CD14-positive monocyte (primary cell): ENCODE results near the gene MRPS14. TPM values are rescaled to one million over a fixed set of nuclear protein-coding genes. Genes with fewer than 3 reads are reported as not detected.

Experiments used
- DNase-seq, 3 donors: peaks; one replicate each; pipeline ENCODE4 v3.0.0-alpha.2; 2011 to 2022
- H2AFZ ChIP-seq: 2 replicates; pipeline ENCODE4 v1.6.0; 2012; ENCODE audit warnings: mild to moderate bottlenecking, low read depth, low read length, inconsistent platforms; ENCODE audit not compliant: insufficient read depth, poor library complexity, severe bottlenecking
- H3K27ac ChIP-seq, 2 donors: 1 replicate in 1 of 2; 2 replicates in 1 of 2; pipeline ENCODE4 v1.5.1; 2012 to 2013; ENCODE audit warnings: low read length in 2 of 2, control low read depth in 1 of 2, inconsistent platforms in 1 of 2, low read depth in 1 of 2, mild to moderate bottlenecking in 1 of 2
- H3K27me3 ChIP-seq, 2 donors: one replicate each; pipeline versions ENCODE4 v1.6.0 to v1.6.1; 2011 to 2013; ENCODE audit warnings: low read length in 2 of 2; ENCODE audit not compliant: control insufficient read depth in 2 of 2, insufficient read depth in 2 of 2
- H3K36me3 ChIP-seq, 2 donors: replicated peaks in 1 of 2; 1 replicate in 1 of 2; 2 replicates in 1 of 2; pipeline versions ENCODE4 v1.5.1 to v1.6.1; 2012 to 2013; ENCODE audit warnings: low read length in 2 of 2, control low read depth in 1 of 2, inconsistent platforms in 1 of 2, mild to moderate bottlenecking in 1 of 2; ENCODE audit not compliant: insufficient read depth in 2 of 2, control insufficient read depth in 1 of 2
- H3K4me1 ChIP-seq, 2 donors: 1 replicate in 1 of 2; 2 replicates in 1 of 2; pipeline versions ENCODE4 v1.5.1 to v1.6.1; 2012 to 2013; ENCODE audit warnings: low read length in 2 of 2, control low read depth in 1 of 2, inconsistent platforms in 1 of 2, mild to moderate bottlenecking in 1 of 2, moderate library complexity in 1 of 2; ENCODE audit not compliant: insufficient read depth in 2 of 2, control insufficient read depth in 1 of 2
- H3K4me2 ChIP-seq: replicated peaks from 2 replicates; pipeline ENCODE3; 2012; ENCODE audit warnings: low read length, moderate library complexity, mild to moderate bottlenecking; ENCODE audit not compliant: poor library complexity, severe bottlenecking; ENCODE audit errors: extremely low read depth
- H3K4me3 ChIP-seq, 3 experiments: fragments of 200-600 bp in 1 of 3; sonication (generic) in 1 of 3; replicated peaks in 1 of 3; 1 replicate in 2 of 3; 2 replicates in 1 of 3; pipeline ENCODE4 v1.5.1; 2011 to 2013; ENCODE audit warnings: low read length in 3 of 3, mild to moderate bottlenecking in 3 of 3, control low read depth in 2 of 3, low read depth in 2 of 3, inconsistent platforms in 1 of 3, moderate library complexity in 1 of 3
- H3K79me2 ChIP-seq: 2 replicates; pipeline ENCODE4 v1.6.0; 2012; ENCODE audit warnings: mild to moderate bottlenecking, control low read depth, inconsistent platforms, low read length, moderate library complexity; ENCODE audit not compliant: insufficient read depth
- H3K9ac ChIP-seq: 2 replicates; pipeline ENCODE4 v1.6.0; 2017; ENCODE audit warnings: low read length, mild to moderate bottlenecking; ENCODE audit not compliant: insufficient read depth, poor library complexity, severe bottlenecking
- H3K9me3 ChIP-seq, 2 donors: replicated peaks in 1 of 2; 1 replicate in 1 of 2; 2 replicates in 1 of 2; pipeline versions ENCODE4 v1.5.1 to v1.6.1; 2012 to 2013; ENCODE audit warnings: low read length in 2 of 2, control low read depth in 1 of 2; ENCODE audit not compliant: control insufficient read depth in 1 of 2, insufficient read depth in 1 of 2
- H4K20me1 ChIP-seq: 2 replicates; pipeline ENCODE4 v1.6.0; 2012; ENCODE audit warnings: mild to moderate bottlenecking, low read length, control low read depth, moderate library complexity; ENCODE audit not compliant: insufficient read depth
- H3K27ac Mint-ChIP-seq, 7 donors: one replicate each; pipeline ENCODE4 v1.8.0; 2020; ENCODE audit warnings: mild to moderate bottlenecking in 7 of 7, mixed read lengths in 7 of 7, moderate library complexity in 6 of 7, inconsistent platforms in 2 of 7
- H3K27me3 Mint-ChIP-seq, 3 donors: one replicate each; pipeline ENCODE4 v1.8.0; 2021 to 2022; ENCODE audit warnings: low read depth in 3 of 3, mild to moderate bottlenecking in 3 of 3, mixed read lengths in 3 of 3, moderate library complexity in 3 of 3, inconsistent platforms in 1 of 3
- H3K36me3 Mint-ChIP-seq, 2 donors: one replicate each; pipeline ENCODE4 v1.8.0; 2020; ENCODE audit warnings: mixed read lengths in 2 of 2, inconsistent platforms in 1 of 2, mild to moderate bottlenecking in 1 of 2
- H3K4me1 Mint-ChIP-seq: one replicate; pipeline ENCODE4 v1.8.0; 2020; ENCODE audit warnings: mild to moderate bottlenecking, mixed read lengths
- H3K4me3 Mint-ChIP-seq, 2 donors: one replicate each; pipeline ENCODE4 v1.8.0; 2020; ENCODE audit warnings: mild to moderate bottlenecking in 2 of 2, mixed read lengths in 2 of 2, moderate library complexity in 1 of 2
- H3K9me3 Mint-ChIP-seq, 7 donors: one replicate each; pipeline ENCODE4 v1.8.0; 2020 to 2022; ENCODE audit warnings: mixed read lengths in 7 of 7, mild to moderate bottlenecking in 6 of 7, moderate library complexity in 6 of 7, inconsistent platforms in 2 of 7
- CTCF ChIP-seq: fragments of 200-600 bp; IDR thresholded peaks from one replicate; pipeline ENCODE4 v1.8.0; 2022; ENCODE audit warnings: antibody characterized with exemption, mild to moderate bottlenecking
- WGBS: methylation state at CpG from one replicate; pipeline ENCODE4 v1.1.5; 2013; ENCODE audit warnings: missing lambda C conversion rate; ENCODE audit not compliant: insufficient coverage; 5-methylcytosine and 5-hydroxymethylcytosine counted together
- intact Hi-C, 2 donors: fragments of 100-400 bp; cut with micrococcal nuclease; formaldehyde crosslinking; loops; one replicate each; pipeline versions ENCODE4 v1.15.0 to v1.15.1; 2023
- polyA plus RNA-seq, 3 donors: library from polyadenylated mRNA; depleted of rRNA in 1 of 3; unstranded in 2 of 3; stranded (reverse) in 1 of 3; fragments of 300-500 nt in 2 of 3; fragments of >200 nt in 1 of 3; fragmentation: Illumina TruSeq in 2 of 3; gene quantifications; 1 replicate in 2 of 3; 2 replicates in 1 of 3; pipeline ENCODE4 v1.2.3, GENCODE V29; 2012 to 2021

The MRPS14 gene
- polyA plus RNA-seq, 3 donors: 5.4 to 53.2 (median 48.1) TPM

- H3K36me3 ChIP-seq: peaks cover 2 to 9% of the 10 kb centered on the region in 2 donors
- no peaks in the 10 kb centered on the region for H3K27me3 ChIP-seq
- peaks cover 68 to 90% of the 10 kb centered on the region in 2 donors for H3K4me1 ChIP-seq
- no peaks in the 10 kb centered on the region for H3K9me3 Mint-ChIP-seq
- H3K79me2 ChIP-seq: peaks cover 6% of the 10 kb centered on the region
- peak overlapping the region; percentile 41 for H3K9ac ChIP-seq
- H3K27me3 Mint-ChIP-seq: no peaks in the 10 kb centered on the region
- H3K4me3 ChIP-seq: peak overlapping the region; percentile 43 to 92 (median 76)
- no peak for TF ChIP-seq CTCF
- no CpG with 5 or more reads among the region's 1 CpG for WGBS
- peak overlapping the region; percentile 77 to 94 for H3K4me3 Mint-ChIP-seq
- intact Hi-C loops: no loop called here
- H3K36me3 Mint-ChIP-seq: peaks cover 12% of the 10 kb centered on the region in 2 donors
- H3K4me2 ChIP-seq: peak overlapping the region; percentile 80
- no peaks in the 10 kb centered on the region for H4K20me1 ChIP-seq
- no peaks in the 10 kb centered on the region for H3K9me3 ChIP-seq
- peak overlapping the region; percentile 40 for H2AFZ ChIP-seq
- H3K27ac Mint-ChIP-seq: peak overlapping the region; percentile 88 to 99 (median 98)
- peak overlapping the region; percentile 72 to 89 for H3K27ac ChIP-seq
- H3K4me1 Mint-ChIP-seq: peaks cover 70% of the 10 kb centered on the region
- peak in 2 of 3 donors; percentile 12 to 18 for DNase-seq
These were observed 58.3 kb downstream of the MRPS14 start for GRCh38 chr1:174964972-174965361.

DNA sequence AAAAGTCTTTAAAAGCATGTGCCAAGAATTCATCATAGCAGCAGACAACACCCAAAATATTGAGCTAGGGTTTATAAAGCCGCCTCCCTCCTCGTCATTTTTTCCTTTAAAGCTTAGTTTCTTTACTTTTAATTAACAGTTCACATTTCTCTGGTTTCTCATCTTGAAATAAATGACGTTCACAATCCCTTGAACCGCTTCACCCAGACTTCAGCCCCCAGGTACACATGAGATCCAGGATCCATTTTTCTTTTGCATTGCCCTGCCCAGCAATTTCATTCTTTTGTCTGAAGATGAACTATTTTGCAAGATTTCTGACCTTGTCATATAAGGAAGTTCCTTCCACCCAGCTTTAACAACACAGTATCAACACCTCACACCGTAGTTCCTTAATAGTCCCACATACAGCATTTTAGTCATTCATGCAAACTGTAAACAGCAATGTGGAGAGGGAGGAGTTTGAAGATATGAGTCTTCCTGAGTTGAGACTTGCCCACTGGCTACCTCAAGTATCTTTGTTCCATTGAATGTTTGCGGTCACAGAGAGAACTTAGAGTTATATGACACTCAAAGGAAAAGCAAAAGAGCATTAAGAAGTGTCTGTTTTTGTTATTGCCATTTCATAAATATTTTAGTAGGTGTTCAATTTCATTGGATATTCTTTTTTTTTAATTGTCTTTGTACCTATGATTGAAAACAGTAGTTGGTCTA, 58.8 kb downstream of the MRPS14 start:
- H3K4me2 ChIP-seq: peak overlapping the region; percentile 80
- peaks cover 69 to 88% of the 10 kb centered on the region in 2 donors for H3K4me1 ChIP-seq

More for the DNA sequence above, 58.8 kb downstream of the MRPS14 start:
- Histone ChIP-seq H3K9me3 (no peaks in the 10 kb centered on the region), H3K9ac (peak overlapping the region; percentile 41), H3K79me2 (peaks cover 6% of the 10 kb centered on the region), H3K27me3 (no peaks in the 10 kb centered on the region), H3K36me3 (peaks cover 0 to 3% of the 10 kb centered on the region in 2 donors), H3K27ac (peak overlapping the region; percentile 72 to 89), H4K20me1 (no peaks in the 10 kb centered on the region), H2AFZ (peak overlapping the region; percentile 40), H3K4me3 (peak overlapping the region; percentile 43 to 92 (median 76))
- WGBS: 49% methylated on average over 5 of the region's 6 CpGs
- Mint-ChIP-seq H3K4me3 (peak overlapping the region; percentile 77 to 94), H3K36me3 (peaks cover 7 to 8% of the 10 kb centered on the region in 2 donors), H3K9me3 (no peaks in the 10 kb centered on the region), H3K27ac (peak overlapping the region; percentile 88 to 99 (median 98)), H3K4me1 (peaks cover 70% of the 10 kb centered on the region), H3K27me3 (no peaks in the 10 kb centered on the region)
- peak; percentile 85 to 95 (median 88) for DNase-seq
- intact Hi-C loops: no loop called here
- TF ChIP-seq CTCF: no peak
